ENCODE data around the gene PLA2G2F.

GRCh38 chr1:20199403-20199802 is 60.3 kb downstream of the PLA2G2F start:
- TF ChIP-seq, protein P1, sequence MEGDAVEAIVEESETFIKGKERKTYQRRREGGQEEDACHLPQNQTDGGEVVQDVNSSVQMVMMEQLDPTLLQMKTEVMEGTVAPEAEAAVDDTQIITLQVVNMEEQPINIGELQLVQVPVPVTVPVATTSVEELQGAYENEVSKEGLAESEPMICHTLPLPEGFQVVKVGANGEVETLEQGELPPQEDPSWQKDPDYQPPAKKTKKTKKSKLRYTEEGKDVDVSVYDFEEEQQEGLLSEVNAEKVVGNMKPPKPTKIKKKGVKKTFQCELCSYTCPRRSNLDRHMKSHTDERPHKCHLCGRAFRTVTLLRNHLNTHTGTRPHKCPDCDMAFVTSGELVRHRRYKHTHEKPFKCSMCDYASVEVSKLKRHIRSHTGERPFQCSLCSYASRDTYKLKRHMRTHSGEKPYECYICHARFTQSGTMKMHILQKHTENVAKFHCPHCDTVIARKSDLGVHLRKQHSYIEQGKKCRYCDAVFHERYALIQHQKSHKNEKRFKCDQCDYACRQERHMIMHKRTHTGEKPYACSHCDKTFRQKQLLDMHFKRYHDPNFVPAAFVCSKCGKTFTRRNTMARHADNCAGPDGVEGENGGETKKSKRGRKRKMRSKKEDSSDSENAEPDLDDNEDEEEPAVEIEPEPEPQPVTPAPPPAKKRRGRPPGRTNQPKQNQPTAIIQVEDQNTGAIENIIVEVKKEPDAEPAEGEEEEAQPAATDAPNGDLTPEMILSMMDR (IDR thresholded peaks at IDR 0.05), result no peak
- no peak for TF ChIP-seq POLR2A (IDR thresholded peaks at IDR 0.05)

All from testis (tissue), 2 donors.